Stimulated activated CD8-positive, alpha-beta memory T cell treated with anti-CD3 and anti-CD28 coated beads, Interleukin-2, amount 100 ng/mL, for 1 hour (primary cell): ENCODE measurements around the gene HIGD1C.
"Not testable (repeated sequence)": the region's sequence is repeated elsewhere in the genome, so short reads cannot be mapped to it uniquely, and the experiment has no call there.

ENCODE experiments used
- DNase-seq, 2 donors: peaks; one replicate each; pipeline ENCODE4 v3.0.0-alpha.2; 2020; ENCODE audit warnings: low read depth in 2 of 2

The HIGD1C gene

GRCh38 chr12:50933459-50934124 is 18.8 kb upstream of the HIGD1C start:
- no peak for DNase-seq

GRCh38 chr12:50934371-50934851 is 17.9 kb upstream of the HIGD1C start:
- no peak for DNase-seq

GRCh38 chr12:50934981-50935807 is 17.1 kb upstream of the HIGD1C start:
- no peak for DNase-seq

- DNase-seq: no peak
These were observed 15.4 kb upstream of the HIGD1C start for GRCh38 chr12:50936821-50937530.

- no peak for DNase-seq
These were observed 14.7 kb upstream of the HIGD1C start for GRCh38 chr12:50937653-50938052.

- no peak for DNase-seq
These were observed 4.3 kb upstream of the HIGD1C start for GRCh38 chr12:50947933-50948626.

- DNase-seq: no peak
These were observed 3.5 kb upstream of the HIGD1C start for GRCh38 chr12:50948798-50949197.

- no peak for DNase-seq
These were observed 2.5 kb upstream of the HIGD1C start for GRCh38 chr12:50949801-50950302.

GRCh38 chr12:50951112-50951511 is 1.2 kb upstream of the HIGD1C start:
- DNase-seq: no peak

- no peak for DNase-seq
These were observed 703 bp downstream of the HIGD1C start for GRCh38 chr12:50953047-50953446.

GRCh38 chr12:50954789-50955188 is 2.4 kb downstream of the HIGD1C start:
- DNase-seq: not testable (repeated sequence)

GRCh38 chr12:50955288-50955687 is 2.9 kb downstream of the HIGD1C start:
- no peak for DNase-seq

GRCh38 chr12:50955697-50956096 is 3.4 kb downstream of the HIGD1C start:
- DNase-seq: no peak

GRCh38 chr12:50960130-50960529 is 7.8 kb downstream of the HIGD1C start:
- DNase-seq: no peak

GRCh38 chr12:50961708-50962107 is 9.4 kb downstream of the HIGD1C start:
- no peak for DNase-seq

GRCh38 chr12:50964432-50964831 is 12.1 kb downstream of the HIGD1C start:
- no peak for DNase-seq

- DNase-seq: no peak
These were observed 19.6 kb downstream of the HIGD1C start for GRCh38 chr12:50971946-50972345.

- no peak for DNase-seq
These were observed 27.2 kb downstream of the HIGD1C start for GRCh38 chr12:50979369-50980052.

GRCh38 chr12:50980545-50980944 is 28.2 kb downstream of the HIGD1C start:
- no peak for DNase-seq

- DNase-seq: no peak
These were observed 29.2 kb downstream of the HIGD1C start for GRCh38 chr12:50981319-50982239.
